ENCODE measurements around the gene MPV17. TPM values are rescaled to one million over a fixed set of nuclear protein-coding genes. Genes with fewer than 3 reads are reported as not detected.

The MPV17 gene
- total and polyA plus RNA-seq, 2 of the 13 experiments (the other 11 are each of a cell fraction or from before 2014, with no cell fraction given): 48.9 to 129 TPM

GRCh38 chr2:27356056-27356381 is 33.1 kb upstream of the MPV17 start (continued):
- TF ChIP-seq ZNF446 (CRISPR knock-in tag; IDR thresholded peaks at IDR 0.05): no peak
- TF ChIP-seq ZNF484 (CRISPR knock-in tag; IDR thresholded peaks at IDR 0.05; ENCODE audit: borderline replicate concordance, low read depth): 0 out of 2 replicates have a peak, but pooled peaks have one; percentile 50
- TF ChIP-seq NFYB (CRISPR knock-in tag; IDR thresholded peaks at IDR 0.05): peak; percentile 72
- 0 out of 2 replicates have a peak, but pooled peaks have one; percentile 34 for TF ChIP-seq ZNF557 (CRISPR knock-in tag; IDR thresholded peaks at IDR 0.05)
- 0 out of 2 replicates have a peak, but pooled peaks have one; percentile 83 for TF ChIP-seq KLF15 (CRISPR knock-in tag; IDR thresholded peaks at IDR 0.05; ENCODE audit: borderline replicate concordance)
- TF ChIP-seq YEATS4 (CRISPR knock-in tag; IDR thresholded peaks at IDR 0.05; ENCODE audit: borderline replicate concordance): no peak
- no peak for TF ChIP-seq ATRX (CRISPR knock-in tag; IDR thresholded peaks at IDR 0.05; ENCODE audit: borderline replicate concordance)
- TF ChIP-seq TFAP4 (IDR thresholded peaks at IDR 0.05; ENCODE audit: borderline replicate concordance, low read depth): peak; percentile 48; the same call in 1 of the 2 replicates
- no peak for TF ChIP-seq MTA1 (CRISPR knock-in tag; IDR thresholded peaks at IDR 0.05; ENCODE audit: borderline replicate concordance)
- TF ChIP-seq RARA (CRISPR knock-in tag; IDR thresholded peaks at IDR 0.05): 0 out of 2 replicates have a peak, but pooled peaks have one; percentile 14
- TF ChIP-seq MLXIP (CRISPR knock-in tag; IDR thresholded peaks at IDR 0.05; ENCODE audit: borderline replicate concordance): no peak
- no peak for TF ChIP-seq TCF7 (IDR thresholded peaks at IDR 0.05; ENCODE audit: low read depth)
- peak; percentile 19; the same call in 1 of the 2 replicates for TF ChIP-seq MED13 (CRISPR knock-in tag; IDR thresholded peaks at IDR 0.05)
- no peak for TF ChIP-seq PPARG (CRISPR knock-in tag; conservative IDR thresholded peaks at IDR 0.05)
- TF ChIP-seq ERF (CRISPR knock-in tag; IDR thresholded peaks at IDR 0.05): peak; percentile 14; the same call in 1 of the 2 replicates
- TF ChIP-seq AGO2 (optimal IDR thresholded peaks at IDR 0.05; ENCODE audit: low read depth, low read length): peak; percentile 53
- 0 out of 2 replicates have a peak, but pooled peaks have one; percentile 20 for TF ChIP-seq DNMT1 (CRISPR knock-in tag; IDR thresholded peaks at IDR 0.05)
- no peak for TF ChIP-seq KIAA2018 (CRISPR knock-in tag; IDR thresholded peaks at IDR 0.05; ENCODE audit: borderline replicate concordance)
- no peak for TF ChIP-seq ZFAT (CRISPR knock-in tag; conservative IDR thresholded peaks at IDR 0.05)

All from HepG2 (cell line).